Heart left ventricle (tissue), 16 donors: ENCODE results near the gene RAB11FIP4. TPM values are rescaled to one million over a fixed set of nuclear protein-coding genes. Genes with fewer than 3 reads are reported as not detected.
A peak's percentile ranks its signal among the peaks of the same experiment; 100 is the strongest.

Experiments used
- ATAC-seq, 4 donors: fragments of 200-7000 bp; cut with Tn5 transposase; one replicate each; pipeline ENCODE4 v1.9.1; 2020 to 2022; ENCODE audit warnings: moderate library complexity in 4 of 4, mild to moderate bottlenecking in 3 of 4, moderate number of reproducible peaks in 1 of 4
- DNase-seq, 5 donors: peaks; one replicate each; pipeline ENCODE4 v3.0.0-alpha.2; 2020
- H3K27ac ChIP-seq, 12 donors: fragments of 200-600 bp; sonication (generic) in 4 of 12; one replicate each; pipeline versions ENCODE4 v1.5.0 to v1.8.0; 2016 to 2022; ENCODE audit warnings: mild to moderate bottlenecking in 2 of 12
- H3K27me3 ChIP-seq, 9 donors: fragments of 200-600 bp; sonication (generic) in 2 of 9; one replicate each; pipeline versions ENCODE4 v1.5.1 to v1.8.0; 2016 to 2022; ENCODE audit warnings: mild to moderate bottlenecking in 3 of 9
- H3K36me3 ChIP-seq, 9 donors: fragments of 200-600 bp; sonication (generic) in 2 of 9; one replicate each; pipeline versions ENCODE4 v1.5.0 to v1.8.0; 2018 to 2022; ENCODE audit warnings: mild to moderate bottlenecking in 2 of 9
- H3K4me1 ChIP-seq, 12 donors: fragments of 200-600 bp; sonication (generic) in 4 of 12; one replicate each; pipeline versions ENCODE4 v1.5.0 to v1.8.0; 2016 to 2022; ENCODE audit warnings: mild to moderate bottlenecking in 3 of 12
- H3K4me3 ChIP-seq, 12 donors: fragments of 200-600 bp; sonication (generic) in 4 of 12; one replicate each; pipeline versions ENCODE4 v1.5.0 to v1.8.0; 2017 to 2022; ENCODE audit warnings: mild to moderate bottlenecking in 9 of 12, moderate library complexity in 4 of 12
- H3K9me3 ChIP-seq, 12 donors: fragments of 200-600 bp; sonication (generic) in 4 of 12; one replicate each; pipeline versions ENCODE4 v1.5.0 to v1.8.0; 2016 to 2022; ENCODE audit warnings: mild to moderate bottlenecking in 1 of 12
- POLR2A ChIP-seq, 2 donors: fragments of 450-650 bp; IDR thresholded peaks; one replicate each; pipeline ENCODE4 v1.6.1; 2017; ENCODE audit warnings: antibody characterized with exemption in 2 of 2, mild to moderate bottlenecking in 2 of 2, moderate library complexity in 2 of 2
- WGBS, 4 donors: extraction: QIAGEN DNeasy Blood & Tissue Kit in 2 of 4; methylation state at CpG; one replicate each; pipeline versions ENCODE4 v1.1.5 to v1.1.7; 2013 to 2018; 5-methylcytosine and 5-hydroxymethylcytosine counted together
- intact Hi-C, 10 donors: fragments of 100-400 bp; cut with DNase I; formaldehyde crosslinking; loops; one replicate each; pipeline versions ENCODE4 v1.11.1 to v1.14.2; 2022
- polyA plus RNA-seq, 2 donors: library from polyadenylated mRNA; stranded (reverse); fragments of 200-250 nt; gene quantifications; one replicate each; pipeline ENCODE4 v1.2.3, GENCODE V29; 2013
- total RNA-seq, 9 donors: library from RNA; depleted of rRNA in 2 of 9; stranded (reverse); fragments of >200 nt in 2 of 9; fragmentation: NEBNext Ultra II Directional in 3 of 9; extraction: Animal tissue kit (Norgen Biotek cat#: 25700) in 3 of 9; gene quantifications; one replicate each; pipeline versions ENCODE4 v1.1.0 to v1.2.4, GENCODE V29; 2016 to 2023
- TF ChIP-seq, protein P1 (sequence below), 12 donors: fragments of 200-600 bp; sonication (generic) in 4 of 12; IDR thresholded peaks; one replicate each; pipeline versions ENCODE4 v1.5.0 to v1.8.0; 2018 to 2022; ENCODE audit warnings: antibody characterized with exemption in 12 of 12, mild to moderate bottlenecking in 5 of 12
- donor health status: ischemic (EF 13 %, LVEDD 7.1; RV severe dilation, severe dysfunction).
- donor health status: healthy with polysubstance abuse.
- donor health status: DM: no; HTN: yes; CAD: no.
- donor health status: DM: no; HTN: no; CAD: no.
- donor health status: ischemic (EF 25% LVEDD 6.9; RV normal size, moderate dysfunction).
- donor health status: ischemic (EF 25% LVEDD 5.7; RV mildly dilated, moderate dysfunction).
- donor health status: healthy.
- donor health status: DM: yes; HTN: yes; CAD: no.
- donor health status: ischemic (EF 35%, LVEDD 5.7; RV mildly dilated, moderate dysfunction).
- donor health status: nonischemic (EF 11% LVEDD 7.7; RV severe dilation, severe dysfunction).
- donor health status: DM: yes; HTN: yes; CAD: no.
- donor health status: PGD.
- donor health status: ischemic (EF 29% LVEDD 5.4; RV normal size, mild dysfunction).
- donor health status: nonischemic (EF 23%, LVEDD 6.1; RV moderate dilation, normal function).

The RAB11FIP4 gene
- total and polyA plus RNA-seq, 11 donors, result 1.5 to 13.7 (median 8.3) TPM

DNA sequence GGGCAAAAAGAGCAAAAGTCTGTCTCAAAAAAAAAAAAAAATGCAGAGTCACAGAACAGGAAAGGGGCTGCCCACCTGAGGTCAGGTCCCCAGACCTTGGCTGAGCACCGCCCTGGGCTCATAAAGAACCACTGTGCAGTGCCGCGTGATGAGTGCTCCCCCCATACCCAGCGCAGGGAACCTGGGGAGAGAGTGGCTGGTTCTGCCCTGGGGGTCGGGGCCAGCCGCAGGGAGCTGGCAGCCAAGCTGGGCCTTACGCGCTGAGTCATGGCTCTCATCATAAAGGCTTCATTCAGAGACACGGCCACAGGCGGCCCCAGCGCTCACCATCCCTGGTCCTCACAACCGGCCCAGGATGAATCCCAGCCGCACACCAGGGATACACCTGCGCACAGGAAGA, 80.7 kb downstream of the RAB11FIP4 start:
- 82 to 89% (median 87%) methylated on average over 14 of the region's 14 CpGs for WGBS, 4 donors
- H3K36me3 ChIP-seq, result no peaks in the 10 kb centered on the region
- no peak overlapping the region for H3K4me3 ChIP-seq
- intact Hi-C loops, result no loop called here
- peaks cover 0 to 5% (median 0%) of the 10 kb centered on the region in 9 donors for H3K27me3 ChIP-seq
- TF ChIP-seq POLR2A (IDR thresholded peaks at IDR 0.05), result no peak
- TF ChIP-seq, protein P1, sequence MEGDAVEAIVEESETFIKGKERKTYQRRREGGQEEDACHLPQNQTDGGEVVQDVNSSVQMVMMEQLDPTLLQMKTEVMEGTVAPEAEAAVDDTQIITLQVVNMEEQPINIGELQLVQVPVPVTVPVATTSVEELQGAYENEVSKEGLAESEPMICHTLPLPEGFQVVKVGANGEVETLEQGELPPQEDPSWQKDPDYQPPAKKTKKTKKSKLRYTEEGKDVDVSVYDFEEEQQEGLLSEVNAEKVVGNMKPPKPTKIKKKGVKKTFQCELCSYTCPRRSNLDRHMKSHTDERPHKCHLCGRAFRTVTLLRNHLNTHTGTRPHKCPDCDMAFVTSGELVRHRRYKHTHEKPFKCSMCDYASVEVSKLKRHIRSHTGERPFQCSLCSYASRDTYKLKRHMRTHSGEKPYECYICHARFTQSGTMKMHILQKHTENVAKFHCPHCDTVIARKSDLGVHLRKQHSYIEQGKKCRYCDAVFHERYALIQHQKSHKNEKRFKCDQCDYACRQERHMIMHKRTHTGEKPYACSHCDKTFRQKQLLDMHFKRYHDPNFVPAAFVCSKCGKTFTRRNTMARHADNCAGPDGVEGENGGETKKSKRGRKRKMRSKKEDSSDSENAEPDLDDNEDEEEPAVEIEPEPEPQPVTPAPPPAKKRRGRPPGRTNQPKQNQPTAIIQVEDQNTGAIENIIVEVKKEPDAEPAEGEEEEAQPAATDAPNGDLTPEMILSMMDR (IDR thresholded peaks at IDR 0.05), result no peak
- H3K9me3 ChIP-seq, result no peaks in the 10 kb centered on the region
- DNase-seq, result peak in 1 of 5 donors; percentile 12
- ATAC-seq, result no peak
- no peak overlapping the region for H3K27ac ChIP-seq
- H3K4me1 ChIP-seq, result peaks cover 0 to 18% (median 8%) of the 10 kb centered on the region in 12 donors

DNA sequence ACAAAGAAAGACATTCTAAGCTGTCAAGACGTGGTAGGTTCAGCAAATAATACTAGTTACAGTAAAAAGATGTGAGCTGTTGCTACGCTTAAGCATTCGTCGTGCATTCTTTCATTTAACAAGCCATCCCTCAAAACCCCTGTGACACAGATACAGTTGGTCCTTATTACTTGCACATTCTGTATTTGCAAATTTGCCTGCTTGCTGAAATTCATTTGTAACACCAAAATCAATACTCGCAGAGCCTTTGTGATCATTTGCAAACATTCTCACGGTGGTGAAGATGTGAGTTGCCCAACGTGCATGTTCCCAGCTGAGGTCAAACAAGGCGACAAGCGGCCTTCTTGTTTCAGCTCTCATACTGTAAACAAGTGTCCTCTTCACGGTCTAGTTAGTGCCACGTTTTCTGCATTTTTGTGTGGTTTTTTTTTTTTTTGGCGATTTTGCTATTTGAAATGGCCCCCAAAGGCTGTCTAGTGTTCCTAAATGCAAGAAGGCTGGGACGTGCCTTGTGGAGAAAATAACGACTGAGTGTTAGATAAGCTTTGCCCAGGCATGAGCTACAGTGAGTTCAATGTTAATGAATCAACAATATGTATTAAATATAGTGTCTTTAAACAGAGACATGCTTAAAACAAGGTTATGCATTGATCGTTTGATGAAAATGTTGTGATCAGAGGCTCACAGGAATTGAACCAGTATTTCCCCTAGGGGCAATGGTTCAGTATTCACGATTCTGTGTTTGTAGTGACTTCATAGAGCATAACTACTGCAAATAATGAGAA, 84.1 kb downstream of the RAB11FIP4 start:
- intact Hi-C loops, result no loop called here
- DNase-seq, result peak in 1 of 5 donors; percentile 14
- Histone ChIP-seq H3K27me3 (peaks cover 0 to 12% (median 0%) of the 10 kb centered on the region in 9 donors), H3K27ac (no peak overlapping the region), H3K4me3 (no peak overlapping the region), H3K4me1 (peaks cover 0 to 10% (median 0%) of the 10 kb centered on the region in 12 donors), H3K9me3 (no peaks in the 10 kb centered on the region), H3K36me3 (no peaks in the 10 kb centered on the region)
- no peak for ATAC-seq
- 79 to 83% (median 80%) methylated on average over 16 of the region's 16 CpGs for WGBS, 4 donors
- TF ChIP-seq, protein P1 (IDR thresholded peaks at IDR 0.05), result no peak
- no peak for TF ChIP-seq POLR2A (IDR thresholded peaks at IDR 0.05)

DNA sequence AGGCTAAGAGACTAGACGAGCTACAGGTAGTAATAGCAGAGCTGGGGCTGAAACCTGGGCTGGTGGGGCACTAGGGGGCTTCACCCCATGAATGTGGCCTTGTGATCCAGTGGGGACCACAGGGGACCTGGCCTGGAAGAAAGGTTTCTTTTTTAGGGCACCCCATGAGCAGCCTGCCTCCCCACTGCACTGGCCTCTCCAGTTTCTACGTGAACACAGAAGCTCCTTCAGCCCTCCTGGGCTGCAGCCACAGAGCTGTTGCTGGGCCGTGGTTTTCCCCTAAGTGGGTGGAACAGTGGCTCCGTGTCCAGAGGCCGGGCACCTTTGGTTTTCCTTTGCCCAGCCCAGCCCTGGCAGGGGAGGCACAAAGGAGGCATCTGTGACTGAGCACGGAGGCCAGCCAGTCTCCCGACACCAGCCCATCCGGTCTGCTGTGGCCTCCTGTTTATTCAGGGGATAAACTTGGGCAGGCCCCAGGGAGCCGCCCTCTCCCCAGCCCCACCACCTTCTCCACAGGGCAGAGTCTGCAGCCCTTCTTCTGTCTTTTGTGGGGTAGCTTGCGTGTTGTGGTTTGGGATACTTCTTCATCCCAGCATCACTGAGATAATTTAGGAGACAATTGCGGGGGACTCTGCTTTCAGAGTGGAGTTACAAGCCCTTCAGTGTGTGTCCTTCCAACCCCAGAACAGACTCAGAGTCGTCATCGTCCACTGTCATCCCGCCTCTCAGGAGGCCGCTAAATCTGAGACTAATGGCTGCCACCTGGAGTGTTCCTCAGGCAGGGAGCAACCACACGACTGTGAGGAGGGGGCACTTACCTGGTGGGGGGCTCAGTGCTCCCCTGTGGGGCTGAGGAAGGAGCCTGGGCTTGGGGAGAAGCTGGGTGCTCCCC, 85.3 kb downstream of the RAB11FIP4 start:
- Histone ChIP-seq H3K36me3 (no peaks in the 10 kb centered on the region), H3K4me1 (peaks cover 0 to 10% (median 0%) of the 10 kb centered on the region in 12 donors), H3K9me3 (no peaks in the 10 kb centered on the region), H3K4me3 (no peak overlapping the region), H3K27ac (no peak overlapping the region), H3K27me3 (peaks cover 0 to 12% (median 0%) of the 10 kb centered on the region in 9 donors)
- WGBS, 4 donors, result 62 to 76% (median 70%) methylated on average over 8 to 16 of the region's 16 CpGs
- no peak for TF ChIP-seq POLR2A (IDR thresholded peaks at IDR 0.05)
- TF ChIP-seq, protein P1 (IDR thresholded peaks at IDR 0.05), result no peak
- DNase-seq (peak in 1 of 5 donors; percentile 51), ATAC-seq (no peak)
- intact Hi-C loops, result no loop called here
